Suppressor macrophage (primary cell): ENCODE measurements around the gene CCNYL1.
"Not testable (repeated sequence)": the region's sequence is repeated elsewhere in the genome, so short reads cannot be mapped to it uniquely, and the experiment has no call there.

Experiments used
- DNase-seq, 4 experiments: peaks; one replicate each; pipeline ENCODE4 v3.0.0-alpha.2; 2020 to 2022
- total RNA-seq, 17 experiments: gene quantifications; one replicate each; lab custom pipeline; 2026; ENCODE audit warnings: mixed read lengths in 6 of 17, inconsistent platforms in 3 of 17; lab: John Stamatoyannopoulos, UW

The CCNYL1 gene
- total RNA-seq: 21.9 to 117 (median 39.5) reads per million in 17 experiments

GRCh38 chr2:207710814-207711740, at the start of gene CCNYL1:
TSS of gene CCNYL1 (plus strand) at chr2:207711640. CDS start at chr2:207711897, 257 bp downstream.
- DNase-seq: peak; percentile 99 to 100 (median 99)

GRCh38 chr2:207662203-207662602, 49.2 kb upstream of the CCNYL1 start:
- peak; percentile 85 to 96 (median 92) for DNase-seq

GRCh38 chr2:207663870-207664545, 47.4 kb upstream of the CCNYL1 start:
- DNase-seq: peak in 2 of 4 experiments; percentile 28 to 42

GRCh38 chr2:207670887-207671286, 40.6 kb upstream of the CCNYL1 start:
- no peak for DNase-seq

GRCh38 chr2:207673431-207673830, 38.0 kb upstream of the CCNYL1 start:
- DNase-seq: no peak

DNA sequence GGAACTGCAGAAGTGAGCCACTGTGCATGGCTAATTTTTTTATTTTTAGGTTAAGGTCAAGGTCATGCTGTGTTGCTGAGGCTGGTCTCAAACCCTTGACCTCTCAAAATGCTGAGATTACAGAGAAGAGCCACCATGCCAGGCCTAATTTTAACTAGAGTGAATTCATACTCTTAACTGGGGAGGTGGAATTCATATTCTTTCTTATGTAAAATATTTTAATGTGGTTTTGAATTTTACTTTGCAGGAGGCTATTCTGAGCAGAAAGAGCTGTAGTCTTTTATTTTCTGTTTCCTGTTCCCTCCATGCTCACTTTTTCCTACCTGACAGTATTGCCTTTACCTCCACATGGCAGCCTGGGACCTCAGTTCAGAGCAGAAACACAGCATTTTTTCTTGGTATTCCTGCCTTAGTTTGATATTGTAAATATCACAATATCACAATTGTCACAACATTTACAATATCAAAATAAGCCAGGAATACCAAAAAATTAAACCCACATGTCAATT, 37.1 kb upstream of the CCNYL1 start:
- no peak for DNase-seq

DNA sequence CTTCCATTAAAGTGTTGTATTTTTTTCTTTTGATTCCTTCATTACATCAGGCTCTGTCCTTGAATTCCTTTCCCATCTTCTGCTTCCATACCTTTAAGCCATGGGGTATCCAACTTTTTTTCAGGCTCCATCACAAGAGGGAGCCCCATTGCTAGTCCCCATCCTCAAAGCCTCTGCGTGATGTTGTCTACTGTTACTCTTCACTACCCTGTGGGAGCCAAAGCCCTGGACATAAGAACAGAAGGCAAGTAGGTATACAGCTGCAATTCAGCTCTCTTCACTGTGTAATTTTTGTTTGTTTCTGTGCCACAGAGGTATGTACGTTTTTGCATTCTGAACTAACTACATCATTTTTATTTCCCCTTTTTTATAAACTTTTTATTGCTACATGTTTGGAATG, 36.6 kb upstream of the CCNYL1 start:
- no peak for DNase-seq

DNA sequence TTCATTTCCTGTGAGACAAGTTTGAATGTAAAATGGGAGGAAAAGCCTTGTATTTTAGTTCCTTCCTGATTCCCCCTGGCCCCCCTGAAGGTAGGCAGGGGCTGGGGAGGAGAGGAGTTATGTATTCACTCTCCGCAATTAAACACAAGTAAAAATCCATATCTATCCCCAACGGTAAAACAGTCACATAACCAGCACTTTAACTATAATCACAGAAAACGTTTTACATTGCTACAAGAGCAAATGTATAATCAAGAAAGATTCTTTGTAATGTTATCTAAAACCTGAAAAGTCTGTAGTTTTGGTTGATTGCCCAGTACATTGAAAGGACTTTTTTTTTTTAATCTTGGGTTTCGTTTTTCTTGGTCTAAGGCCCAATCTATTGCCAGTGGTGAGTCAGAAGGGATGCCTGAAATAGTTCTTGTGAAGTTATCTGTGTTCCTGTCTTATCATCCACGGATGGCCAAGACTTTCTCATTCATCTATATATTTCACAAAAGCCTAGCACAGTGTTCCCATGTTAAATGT, 34.5 kb upstream of the CCNYL1 start:
- DNase-seq: no peak

- DNase-seq: peak in 1 of 4 experiments; percentile 35
Observed at GRCh38 chr2:207681431-207681830, 30.0 kb upstream of the CCNYL1 start.

DNA sequence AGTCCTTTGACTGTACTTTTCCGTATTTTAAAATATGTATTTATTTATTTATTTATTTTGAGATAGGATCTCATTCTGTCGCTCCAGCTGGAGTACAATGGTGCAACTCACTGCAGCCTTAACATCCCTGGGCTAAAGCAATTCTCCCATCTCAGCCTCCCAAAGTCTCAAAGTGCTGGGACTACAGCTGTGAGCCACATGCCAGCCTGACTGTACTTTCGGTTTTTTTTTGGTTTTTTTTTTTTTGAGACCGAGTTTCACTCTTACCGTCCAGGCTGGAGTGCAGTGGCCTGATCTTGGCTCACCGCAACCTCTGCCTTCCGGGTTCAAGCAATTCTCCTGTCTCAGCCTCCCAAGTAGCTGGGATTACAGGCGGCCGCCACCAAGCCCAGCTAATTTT, 28.9 kb upstream of the CCNYL1 start:
- DNase-seq: no peak

- no peak for DNase-seq
Observed at GRCh38 chr2:207683438-207683837, 28.0 kb upstream of the CCNYL1 start.

DNA sequence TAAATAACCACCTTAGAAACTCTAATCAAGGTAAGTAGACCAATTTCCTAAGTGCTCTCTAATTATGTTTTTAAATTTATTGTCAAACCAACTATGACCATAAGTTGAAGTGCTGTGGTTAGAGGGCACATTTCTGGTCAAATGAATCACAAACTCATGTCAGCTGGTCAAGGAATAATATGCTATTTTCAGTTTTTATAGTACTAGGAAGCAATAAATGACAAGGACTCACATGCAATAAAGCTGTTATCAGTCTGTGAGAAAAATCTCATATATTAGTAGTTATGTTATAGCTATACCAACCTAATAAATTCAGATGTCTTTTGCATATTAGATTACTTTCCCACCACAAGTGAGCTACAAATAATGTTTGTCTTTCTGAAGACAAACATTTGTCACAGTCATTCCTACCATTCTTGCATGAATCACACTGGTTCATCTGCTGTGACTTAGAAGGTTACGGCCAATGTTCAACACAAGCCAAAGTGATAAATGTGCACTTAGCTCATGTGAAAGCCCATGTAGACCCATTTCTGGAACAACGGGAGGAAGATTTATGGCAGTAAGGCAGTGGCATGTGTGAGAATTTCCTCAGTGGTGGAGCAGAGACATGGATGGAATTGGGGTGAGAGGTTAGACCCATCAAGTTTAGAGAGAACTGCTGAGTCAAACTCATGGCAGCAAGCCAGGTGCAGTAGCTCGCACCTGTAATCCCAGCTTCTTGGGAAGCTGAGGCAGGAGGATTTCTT, 27.4 kb upstream of the CCNYL1 start:
- DNase-seq: peak in 1 of 4 experiments; percentile 42

DNA sequence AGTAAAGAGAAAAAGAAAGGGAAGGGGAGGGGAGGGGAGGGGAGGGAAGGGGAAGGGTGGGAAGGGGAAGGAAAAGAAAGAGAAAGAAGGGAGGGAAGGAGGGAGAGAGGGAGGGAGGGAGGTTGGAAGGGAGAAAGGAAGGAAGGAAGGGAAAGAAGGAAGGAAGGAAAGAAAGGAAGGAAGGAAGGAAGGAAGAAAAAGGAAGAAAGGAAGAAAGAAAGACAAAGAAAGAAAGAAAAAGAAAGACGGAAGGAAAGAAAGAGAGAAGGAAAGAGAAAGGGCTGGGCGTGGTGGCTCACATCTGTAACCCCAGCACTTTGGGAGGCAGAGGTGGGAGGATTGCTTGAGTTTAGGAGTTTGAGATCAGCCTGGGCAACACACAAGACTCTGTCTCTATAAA, 24.6 kb upstream of the CCNYL1 start:
- DNase-seq: no peak

DNA sequence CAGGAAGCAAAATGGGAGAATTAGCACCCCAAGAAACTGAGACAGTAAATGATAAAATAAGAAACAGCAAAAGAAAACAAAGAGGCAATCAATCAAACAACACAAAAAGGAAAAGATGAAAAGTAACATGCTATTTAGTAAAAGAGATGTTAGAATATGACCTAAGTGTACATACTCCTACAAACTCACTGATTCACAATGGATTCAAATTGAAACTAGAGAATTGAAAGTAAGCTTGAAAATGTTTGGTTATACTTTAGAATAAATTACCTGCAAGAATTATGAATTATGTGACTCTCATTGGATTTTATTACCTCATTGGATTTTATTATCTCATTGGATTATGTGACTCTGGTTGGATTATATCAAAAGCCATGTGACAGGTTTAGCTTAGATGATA, 22.8 kb upstream of the CCNYL1 start:
- no peak for DNase-seq

GRCh38 chr2:207690845-207691461, 20.5 kb upstream of the CCNYL1 start:
- DNase-seq: peak in 2 of 4 experiments; percentile 40 to 41

- peak; percentile 70 to 83 (median 80) for DNase-seq
Observed at GRCh38 chr2:207692206-207693065, 19.0 kb upstream of the CCNYL1 start.

DNA sequence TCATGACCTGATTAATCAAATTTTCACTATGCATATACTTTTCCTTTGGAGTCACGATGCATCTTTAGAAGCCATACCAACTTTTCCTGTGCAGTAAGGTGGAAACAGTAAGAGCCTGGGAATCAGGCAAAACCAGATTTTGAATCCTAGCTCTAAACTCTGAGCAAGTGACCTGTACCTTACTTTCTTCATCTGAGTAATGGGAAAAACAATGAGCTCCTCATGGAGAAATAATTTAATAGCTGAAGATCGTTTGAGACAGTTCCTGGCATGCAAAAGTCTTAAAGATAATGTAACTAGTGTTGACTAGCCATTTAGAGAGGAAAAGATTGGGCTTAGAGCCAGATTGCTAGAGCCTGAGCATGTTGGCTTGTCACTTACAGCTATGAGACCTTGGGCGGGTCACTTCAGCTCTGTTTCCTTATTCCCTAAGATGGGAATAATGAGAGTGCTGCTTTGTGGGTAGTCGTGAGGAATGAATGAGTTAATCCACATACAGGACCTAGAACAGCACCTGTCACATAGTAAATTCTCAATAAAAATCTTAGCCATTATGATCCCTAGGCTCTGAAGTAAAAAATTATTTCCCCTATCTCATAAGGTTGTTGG, 17.7 kb upstream of the CCNYL1 start:
- no peak for DNase-seq

DNA sequence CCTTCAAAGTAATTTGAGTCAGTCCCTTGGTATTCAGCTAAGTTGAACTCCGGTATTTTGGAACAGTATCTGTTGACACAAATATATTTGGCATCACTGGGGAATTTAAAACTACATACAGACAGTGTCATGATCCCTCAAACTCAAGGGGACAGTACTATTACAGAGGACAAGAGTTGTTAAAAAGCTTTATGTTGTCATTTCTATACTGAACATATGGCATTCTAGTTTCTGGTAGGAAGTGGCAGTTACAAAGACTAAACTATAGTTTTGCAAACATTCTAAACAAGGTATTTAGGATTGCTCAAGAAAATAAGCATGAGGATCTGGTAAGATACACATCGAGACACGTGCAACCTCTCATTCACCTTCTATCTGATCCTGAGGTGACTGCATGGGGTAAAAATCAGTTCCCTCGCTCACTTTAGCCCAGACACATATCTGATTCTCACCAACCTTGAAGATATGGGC, 16.6 kb upstream of the CCNYL1 start:
- no peak for DNase-seq

GRCh38 chr2:207695293-207695692, 16.1 kb upstream of the CCNYL1 start:
- no peak for DNase-seq

- DNase-seq: not testable (repeated sequence)
Observed at GRCh38 chr2:207696911-207697310, 14.5 kb upstream of the CCNYL1 start.
